T-helper 2 cell (primary cell): Measurements from ENCODE around the gene SLC4A7.
"Not testable (repeated sequence)": the region's sequence is repeated elsewhere in the genome, so short reads cannot be mapped to it uniquely, and the experiment has no call there.

Source experiments
- DNase-seq, 5 experiments: peaks; one replicate each; pipeline versions ENCODE4 v3.0.0 to v3.0.0-alpha.2; 2012 to 2022

Gene SLC4A7

GRCh38 chr3:27357665-27358258 lies 126.4 kb downstream of the SLC4A7 start:
- DNase-seq, result peak in 4 of 5 experiments; percentile 12 to 87 (median 26)

GRCh38 chr3:27356976-27357375 lies 127.2 kb downstream of the SLC4A7 start:
- no peak for DNase-seq

- DNase-seq, result no peak
Measured at GRCh38 chr3:27354588-27355203, 129.5 kb downstream of the SLC4A7 start.

- DNase-seq, result peak in 1 of 5 experiments; percentile 54
Measured at GRCh38 chr3:27354161-27354560, 130.0 kb downstream of the SLC4A7 start.

- no peak for DNase-seq
Measured at GRCh38 chr3:27353221-27353620, 131.0 kb downstream of the SLC4A7 start.

GRCh38 chr3:27352047-27352446 lies 132.1 kb downstream of the SLC4A7 start:
- no peak for DNase-seq

- peak in 1 of 5 experiments; percentile 62 for DNase-seq
Measured at GRCh38 chr3:27349832-27350231, 134.4 kb downstream of the SLC4A7 start.

- DNase-seq, result no peak
Measured at GRCh38 chr3:27345959-27346865, 138.0 kb downstream of the SLC4A7 start.

GRCh38 chr3:27345493-27345892 lies 138.7 kb downstream of the SLC4A7 start:
- DNase-seq, result peak in 2 of 5 experiments; percentile 37 to 95

GRCh38 chr3:27345045-27345444 lies 139.1 kb downstream of the SLC4A7 start:
- DNase-seq, result no peak

GRCh38 chr3:27344192-27344591 lies 140.0 kb downstream of the SLC4A7 start:
- DNase-seq, result no peak

- DNase-seq, result no peak
Measured at GRCh38 chr3:27342267-27342666, 141.9 kb downstream of the SLC4A7 start.

- DNase-seq, result peak in 1 of 5 experiments; percentile 89
Measured at GRCh38 chr3:27340534-27340933, 143.7 kb downstream of the SLC4A7 start.

GRCh38 chr3:27335571-27335970 lies 148.6 kb downstream of the SLC4A7 start:
- DNase-seq, result no peak

- no peak for DNase-seq
Measured at GRCh38 chr3:27333843-27334242, 150.3 kb downstream of the SLC4A7 start.

- not testable (repeated sequence) for DNase-seq
Measured at GRCh38 chr3:27328982-27329762, 155.0 kb downstream of the SLC4A7 start.

GRCh38 chr3:27326629-27327545 lies 157.3 kb downstream of the SLC4A7 start:
- no peak for DNase-seq

- DNase-seq, result no peak
Measured at GRCh38 chr3:27326202-27326601, 158.0 kb downstream of the SLC4A7 start.

GRCh38 chr3:27325419-27325818 lies 158.8 kb downstream of the SLC4A7 start:
- DNase-seq, result no peak

- DNase-seq, result peak in 1 of 5 experiments; percentile 36
Measured at GRCh38 chr3:27324686-27325085, 159.5 kb downstream of the SLC4A7 start.

GRCh38 chr3:27323087-27323570 lies 161.1 kb downstream of the SLC4A7 start:
- DNase-seq, result no peak
